Measurements from ENCODE around the gene ADSL. TPM values are rescaled to one million over a fixed set of nuclear protein-coding genes. Genes with fewer than 3 reads are reported as not detected.

The ADSL gene
- total and polyA plus RNA-seq, 11 donors = 35.5 to 131 (median 52.0) TPM

GRCh38 chr22:40403651-40404050, 57.4 kb downstream of the ADSL start:
- TF ChIP-seq POLR2A (IDR thresholded peaks at IDR 0.05) (no peak), CTCF (IDR thresholded peaks at IDR 0.05) (no peak)
- no peak for DNase-seq
- Histone ChIP-seq H3K4me1 (peaks cover 0 to 27% (median 0%) of the 10 kb centered on the region in 12 donors), H3K4me3 (no peak overlapping the region), H3K9me3 (no peaks in the 10 kb centered on the region), H3K27me3 (no peaks in the 10 kb centered on the region), H3K36me3 (peaks cover 3 to 85% (median 71%) of the 10 kb centered on the region in 9 donors), H3K27ac (no peak overlapping the region)
- 93 to 96% (median 93%) methylated on average over 7 of the region's 7 CpGs for WGBS, 4 donors
- ATAC-seq = no peak
- intact Hi-C loops (cut with DNase I) = no loop called here

GRCh38 chr22:40404251-40405177, 58.2 kb downstream of the ADSL start:
- WGBS, 4 donors = 79 to 86% (median 84%) methylated on average over 17 to 25 of the region's 25 CpGs
- no peak for DNase-seq
- intact Hi-C loops (cut with DNase I) = no loop called here
- Histone ChIP-seq H3K9me3 (no peaks in the 10 kb centered on the region), H3K4me3 (no peak overlapping the region), H3K27ac (no peak overlapping the region), H3K36me3 (peaks cover 3 to 94% (median 79%) of the 10 kb centered on the region in 9 donors), H3K4me1 (peaks cover 0 to 24% (median 0%) of the 10 kb centered on the region in 12 donors), H3K27me3 (no peaks in the 10 kb centered on the region)
- TF ChIP-seq CTCF (IDR thresholded peaks at IDR 0.05) (no peak), POLR2A (IDR thresholded peaks at IDR 0.05) (no peak)
- ATAC-seq = no peak

GRCh38 chr22:40405178-40406062, 59.1 kb downstream of the ADSL start:
- intact Hi-C loops (cut with DNase I) = no loop called here
- ATAC-seq (no peak), DNase-seq (no peak)
- H3K36me3 ChIP-seq = peaks cover 3 to 98% (median 88%) of the 10 kb centered on the region in 9 donors
- no peaks in the 10 kb centered on the region for H3K27me3 ChIP-seq
- peaks cover 0 to 15% (median 0%) of the 10 kb centered on the region in 12 donors for H3K4me1 ChIP-seq
- 89 to 93% (median 90%) methylated on average over 14 to 28 of the region's 28 CpGs for WGBS, 4 donors
- no peak overlapping the region for H3K27ac ChIP-seq
- no peak overlapping the region for H3K4me3 ChIP-seq
- TF ChIP-seq CTCF (IDR thresholded peaks at IDR 0.05) (no peak), POLR2A (IDR thresholded peaks at IDR 0.05) (no peak)
- no peaks in the 10 kb centered on the region for H3K9me3 ChIP-seq
